Measurements from ENCODE around the gene ANKRD12. TPM values are rescaled to one million over a fixed set of nuclear protein-coding genes. Genes with fewer than 3 reads are reported as not detected.

ANKRD12 gene
- total and polyA plus RNA-seq, 2 donors (not counting 1 experiment from before 2014, with no cell fraction given): 13.0 to 53.3 TPM

DNA sequence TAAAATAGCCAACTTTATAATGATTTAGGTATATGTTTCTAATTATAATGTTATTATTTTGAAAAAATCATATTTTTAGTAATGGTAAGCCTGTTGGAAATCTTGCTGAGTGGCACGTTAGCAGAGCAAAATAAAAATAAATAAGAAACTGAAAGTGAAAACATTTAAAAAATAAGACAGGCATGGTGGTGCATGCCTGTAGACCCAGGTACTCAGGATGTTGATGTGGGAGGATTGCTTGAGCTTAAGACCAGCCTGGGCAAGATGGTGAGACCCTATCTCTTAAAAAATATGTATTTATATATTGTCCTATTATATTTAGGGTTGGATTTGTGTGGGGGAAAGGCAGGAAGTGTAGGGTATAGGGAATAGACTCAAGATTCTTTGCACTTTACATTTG lies 15.8 kb upstream of the ANKRD12 start:
- no peak for TF ChIP-seq EZH2 (IDR thresholded peaks at IDR 0.05; ENCODE audit: low read length, missing control alignments)
- TF ChIP-seq, protein P1, sequence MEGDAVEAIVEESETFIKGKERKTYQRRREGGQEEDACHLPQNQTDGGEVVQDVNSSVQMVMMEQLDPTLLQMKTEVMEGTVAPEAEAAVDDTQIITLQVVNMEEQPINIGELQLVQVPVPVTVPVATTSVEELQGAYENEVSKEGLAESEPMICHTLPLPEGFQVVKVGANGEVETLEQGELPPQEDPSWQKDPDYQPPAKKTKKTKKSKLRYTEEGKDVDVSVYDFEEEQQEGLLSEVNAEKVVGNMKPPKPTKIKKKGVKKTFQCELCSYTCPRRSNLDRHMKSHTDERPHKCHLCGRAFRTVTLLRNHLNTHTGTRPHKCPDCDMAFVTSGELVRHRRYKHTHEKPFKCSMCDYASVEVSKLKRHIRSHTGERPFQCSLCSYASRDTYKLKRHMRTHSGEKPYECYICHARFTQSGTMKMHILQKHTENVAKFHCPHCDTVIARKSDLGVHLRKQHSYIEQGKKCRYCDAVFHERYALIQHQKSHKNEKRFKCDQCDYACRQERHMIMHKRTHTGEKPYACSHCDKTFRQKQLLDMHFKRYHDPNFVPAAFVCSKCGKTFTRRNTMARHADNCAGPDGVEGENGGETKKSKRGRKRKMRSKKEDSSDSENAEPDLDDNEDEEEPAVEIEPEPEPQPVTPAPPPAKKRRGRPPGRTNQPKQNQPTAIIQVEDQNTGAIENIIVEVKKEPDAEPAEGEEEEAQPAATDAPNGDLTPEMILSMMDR (conservative IDR thresholded peaks at IDR 0.05 in 1 of 2, IDR thresholded peaks at IDR 0.05 in 1 of 2; ENCODE audit: low read depth in 1 of 2, low read length in 2 of 2): no peak
- Histone ChIP-seq H3K4me3 (replicated peaks in 1 of 4; ENCODE audit: control extremely low read depth in 1 of 4, insufficient read depth in 1 of 4, low read depth in 3 of 4, low read length in 4 of 4) (no peak overlapping the region), H3K27ac (ENCODE audit: insufficient read depth, low read length) (no peak overlapping the region), H4K20me1 (ENCODE audit: control insufficient read depth, extremely low read depth, insufficient read depth, low read length) (no peaks in the 10 kb centered on the region), H3K79me2 (ENCODE audit: control insufficient read depth, insufficient read depth, low read length) (peaks cover 44% of the 10 kb centered on the region), H2AFZ (ENCODE audit: low read length) (no peak overlapping the region), H3K9ac (ENCODE audit: insufficient read depth, low read length) (no peak overlapping the region), H3K36me3 (ENCODE audit: control insufficient read depth, insufficient read depth, low read length) (no peaks in the 10 kb centered on the region), H3K4me1 (ENCODE audit: control insufficient read depth, extremely low read depth, insufficient read depth, low read length) (peaks cover 4% of the 10 kb centered on the region), H3K9me3 (ENCODE audit: control insufficient read depth, insufficient read depth, low read depth, low read length) (no peaks in the 10 kb centered on the region), H3K4me2 (ENCODE audit: extremely low read depth, insufficient read depth, low read length) (no peak overlapping the region), H3K27me3 (ENCODE audit: control insufficient read depth, insufficient read depth, low read length) (no peaks in the 10 kb centered on the region)
- DNase-seq (ENCODE audit: low read depth in 2 of 2): no peak

DNA sequence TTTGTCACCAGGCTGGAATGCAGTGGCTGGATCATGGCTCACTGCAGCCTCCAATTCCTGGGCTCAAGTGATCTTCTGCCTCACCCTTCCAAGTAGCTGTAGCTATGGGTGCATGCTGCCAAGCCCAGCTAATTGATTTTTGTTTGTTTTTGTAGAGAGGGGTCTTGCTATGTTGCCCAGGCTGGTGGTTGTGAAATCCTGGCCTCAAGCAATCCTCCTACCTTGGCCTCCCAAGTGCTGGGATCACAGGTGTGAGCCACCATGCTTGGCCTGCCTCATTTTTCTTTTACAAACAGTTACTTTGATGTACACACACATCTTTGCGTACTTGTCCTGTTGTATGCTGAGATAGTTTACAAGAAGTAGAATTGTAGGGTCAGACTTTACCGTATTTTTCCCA lies 13.1 kb upstream of the ANKRD12 start:
- H3K9me3 ChIP-seq (ENCODE audit: control insufficient read depth, insufficient read depth, low read depth, low read length): no peaks in the 10 kb centered on the region
- H3K4me2 ChIP-seq (ENCODE audit: extremely low read depth, insufficient read depth, low read length): no peak overlapping the region
- H3K27me3 ChIP-seq (ENCODE audit: control insufficient read depth, insufficient read depth, low read length): no peaks in the 10 kb centered on the region
- H2AFZ ChIP-seq (ENCODE audit: low read length): no peak overlapping the region
- no peak for DNase-seq (ENCODE audit: low read depth in 2 of 2)
- TF ChIP-seq, protein P1 (conservative IDR thresholded peaks at IDR 0.05 in 1 of 2, IDR thresholded peaks at IDR 0.05 in 1 of 2; ENCODE audit: low read depth in 1 of 2, low read length in 2 of 2): no peak
- no peak for TF ChIP-seq EZH2 (IDR thresholded peaks at IDR 0.05; ENCODE audit: low read length, missing control alignments)
- peaks cover under 1% of the 10 kb centered on the region for H3K4me1 ChIP-seq (ENCODE audit: control insufficient read depth, extremely low read depth, insufficient read depth, low read length)
- no peaks in the 10 kb centered on the region for H4K20me1 ChIP-seq (ENCODE audit: control insufficient read depth, extremely low read depth, insufficient read depth, low read length)
- no peaks in the 10 kb centered on the region for H3K36me3 ChIP-seq (ENCODE audit: control insufficient read depth, insufficient read depth, low read length)
- H3K79me2 ChIP-seq (ENCODE audit: control insufficient read depth, insufficient read depth, low read length): peaks cover 32% of the 10 kb centered on the region
- no peak overlapping the region for H3K9ac ChIP-seq (ENCODE audit: insufficient read depth, low read length)
- H3K27ac ChIP-seq (ENCODE audit: insufficient read depth, low read length): no peak overlapping the region
- H3K4me3 ChIP-seq (replicated peaks in 1 of 4; ENCODE audit: control extremely low read depth in 1 of 4, insufficient read depth in 1 of 4, low read depth in 3 of 4, low read length in 4 of 4): no peak overlapping the region

DNA sequence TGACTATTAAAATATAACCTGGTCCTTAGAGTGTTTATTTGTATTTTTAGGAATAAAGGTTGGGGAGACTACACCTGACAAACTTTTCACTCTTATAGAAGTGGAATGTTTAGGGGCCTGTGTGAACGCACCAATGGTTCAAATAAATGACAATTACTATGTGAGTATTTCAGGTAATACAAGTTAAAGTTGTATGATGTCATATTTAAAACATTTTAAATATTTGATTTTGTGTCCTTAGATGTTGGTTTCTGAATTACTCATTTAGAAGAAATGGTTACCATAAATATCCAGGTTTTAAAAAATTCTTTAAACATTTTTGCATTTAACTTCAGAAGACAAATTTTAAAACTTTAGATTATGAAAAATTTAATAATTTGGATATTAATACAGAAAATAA lies 11.8 kb upstream of the ANKRD12 start:
- peaks cover 21% of the 10 kb centered on the region for H3K79me2 ChIP-seq (ENCODE audit: control insufficient read depth, insufficient read depth, low read length)

More for the DNA sequence above, 11.8 kb upstream of the ANKRD12 start:
- H3K9me3 ChIP-seq (ENCODE audit: control insufficient read depth, insufficient read depth, low read depth, low read length): no peaks in the 10 kb centered on the region
- H3K27me3 ChIP-seq (ENCODE audit: control insufficient read depth, insufficient read depth, low read length): no peaks in the 10 kb centered on the region
- H3K36me3 ChIP-seq (ENCODE audit: control insufficient read depth, insufficient read depth, low read length): peaks cover 2% of the 10 kb centered on the region
- H3K4me3 ChIP-seq (replicated peaks in 1 of 4; ENCODE audit: control extremely low read depth in 1 of 4, insufficient read depth in 1 of 4, low read depth in 3 of 4, low read length in 4 of 4): no peak overlapping the region
- no peak overlapping the region for H3K27ac ChIP-seq (ENCODE audit: insufficient read depth, low read length)
- TF ChIP-seq EZH2 (IDR thresholded peaks at IDR 0.05; ENCODE audit: low read length, missing control alignments): no peak
- TF ChIP-seq, protein P1 (conservative IDR thresholded peaks at IDR 0.05 in 1 of 2, IDR thresholded peaks at IDR 0.05 in 1 of 2; ENCODE audit: low read depth in 1 of 2, low read length in 2 of 2): no peak
- H2AFZ ChIP-seq (ENCODE audit: low read length): no peak overlapping the region
- no peaks in the 10 kb centered on the region for H4K20me1 ChIP-seq (ENCODE audit: control insufficient read depth, extremely low read depth, insufficient read depth, low read length)
- DNase-seq (ENCODE audit: low read depth in 2 of 2): no peak
- H3K4me2 ChIP-seq (ENCODE audit: extremely low read depth, insufficient read depth, low read length): no peak overlapping the region
- no peak overlapping the region for H3K9ac ChIP-seq (ENCODE audit: insufficient read depth, low read length)
- no peaks in the 10 kb centered on the region for H3K4me1 ChIP-seq (ENCODE audit: control insufficient read depth, extremely low read depth, insufficient read depth, low read length)
